ENCODE data around the gene SH2D2A. TPM values are rescaled to one million over a fixed set of nuclear protein-coding genes. Genes with fewer than 3 reads are reported as not detected.

The SH2D2A gene
- total and polyA plus RNA-seq, 2 of the 4 experiments (the other 2 are of a cell fraction), result not detected

DNA sequence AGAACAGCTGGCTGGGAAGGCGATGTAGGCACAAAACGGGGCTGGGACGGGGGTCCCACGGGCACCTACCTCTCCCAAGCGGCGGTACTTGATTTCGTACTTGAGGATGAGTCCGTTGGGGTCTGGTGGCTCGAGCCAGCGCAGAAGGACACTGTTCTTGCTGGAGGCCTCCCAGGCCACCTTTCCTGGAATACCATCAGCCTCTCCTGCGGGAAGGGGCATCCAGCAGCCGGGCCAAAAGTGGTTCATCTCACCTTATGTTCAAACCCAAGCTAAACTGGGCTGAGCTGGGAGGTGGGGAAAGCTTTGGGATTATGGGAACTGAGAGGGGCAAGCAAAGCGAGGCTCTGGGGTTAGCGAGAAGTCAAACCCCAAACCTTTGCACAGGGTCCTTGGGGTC lies 28.0 kb upstream of the SH2D2A start:
- no peaks in the 10 kb centered on the region for H3K36me3 ChIP-seq (ENCODE audit: control insufficient read depth, insufficient read depth, low read length)
- H3K27me3 ChIP-seq (ENCODE audit: control insufficient read depth, insufficient read depth, low read length), result peaks cover 92% of the 10 kb centered on the region
- H3K4me2 ChIP-seq (ENCODE audit: low read depth, low read length), result no peak overlapping the region
- H4K8ac ChIP-seq (ENCODE audit: low read depth in 2 of 2, low read length in 2 of 2), result no peak overlapping the region
- CTCF ChIA-PET, result interaction anchor here (1.0 kb wide), 1 partner anchor 28 kb away, joined by 3 read pairs; no protein-coding TSS in a partner anchor
- H4K5ac ChIP-seq (ENCODE audit: low read depth, low read length), result no peak overlapping the region
- H2AK5ac ChIP-seq (ENCODE audit: low read depth, low read length), result no peak overlapping the region
- no peak overlapping the region for H4K91ac ChIP-seq (ENCODE audit: insufficient read depth, low read depth, low read length)
- ATAC-seq (ENCODE audit: low read depth), result no peak
- intact Hi-C loops (cut with micrococcal nuclease), result no loop called here
- no peak overlapping the region for H3K56ac ChIP-seq (ENCODE audit: extremely low read depth, insufficient read depth, low read length)
- no peak overlapping the region for H2AK9ac ChIP-seq (replicated peaks; ENCODE audit: low read depth, low read length, poor library complexity)
- no peak overlapping the region for H3K14ac ChIP-seq (replicated peaks; ENCODE audit: low read depth, low read length)
- no peak overlapping the region for H2BK120ac ChIP-seq (ENCODE audit: low read depth, low read length)
- no peak overlapping the region for H3K4ac ChIP-seq (ENCODE audit: low read depth, low read length)
- no peak overlapping the region for H2BK5ac ChIP-seq (ENCODE audit: low read depth, low read length, poor library complexity, severe bottlenecking)
- no peaks in the 10 kb centered on the region; the same call in 1 of the 2 replicates for H3K4me1 ChIP-seq (ENCODE audit: control insufficient read depth, insufficient read depth, low read length)
- in situ Hi-C loops (cut with MboI; ENCODE audit: low sequenced_read_pairs), result no loop called here
- DNase-seq, result no peak
- no peak overlapping the region for H2AFZ ChIP-seq (replicated peaks; ENCODE audit: low read length, poor library complexity)
- TF ChIP-seq SMC3 (IDR thresholded peaks at IDR 0.05; ENCODE audit: low read depth, low read length), result no peak
- TF ChIP-seq MAZ (IDR thresholded peaks at IDR 0.05; ENCODE audit: borderline replicate concordance, low read depth, low read length), result no peak
- TF ChIP-seq RFX5 (IDR thresholded peaks at IDR 0.05; ENCODE audit: low read depth, low read length), result no peak
- TF ChIP-seq, protein P1, sequence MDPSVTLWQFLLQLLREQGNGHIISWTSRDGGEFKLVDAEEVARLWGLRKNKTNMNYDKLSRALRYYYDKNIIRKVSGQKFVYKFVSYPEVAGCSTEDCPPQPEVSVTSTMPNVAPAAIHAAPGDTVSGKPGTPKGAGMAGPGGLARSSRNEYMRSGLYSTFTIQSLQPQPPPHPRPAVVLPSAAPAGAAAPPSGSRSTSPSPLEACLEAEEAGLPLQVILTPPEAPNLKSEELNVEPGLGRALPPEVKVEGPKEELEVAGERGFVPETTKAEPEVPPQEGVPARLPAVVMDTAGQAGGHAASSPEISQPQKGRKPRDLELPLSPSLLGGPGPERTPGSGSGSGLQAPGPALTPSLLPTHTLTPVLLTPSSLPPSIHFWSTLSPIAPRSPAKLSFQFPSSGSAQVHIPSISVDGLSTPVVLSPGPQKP (IDR thresholded peaks at IDR 0.05; ENCODE audit: borderline replicate concordance, low read depth, low read length), result no peak
- no peak for TF ChIP-seq MAFK (IDR thresholded peaks at IDR 0.05; ENCODE audit: low read depth, low read length)
- TF ChIP-seq RAD21 (IDR thresholded peaks at IDR 0.05; ENCODE audit: low read length), result no peak
- no peak for TF ChIP-seq BHLHE40 (IDR thresholded peaks at IDR 0.05; ENCODE audit: low read depth, low read length)
- TF ChIP-seq, protein P2, sequence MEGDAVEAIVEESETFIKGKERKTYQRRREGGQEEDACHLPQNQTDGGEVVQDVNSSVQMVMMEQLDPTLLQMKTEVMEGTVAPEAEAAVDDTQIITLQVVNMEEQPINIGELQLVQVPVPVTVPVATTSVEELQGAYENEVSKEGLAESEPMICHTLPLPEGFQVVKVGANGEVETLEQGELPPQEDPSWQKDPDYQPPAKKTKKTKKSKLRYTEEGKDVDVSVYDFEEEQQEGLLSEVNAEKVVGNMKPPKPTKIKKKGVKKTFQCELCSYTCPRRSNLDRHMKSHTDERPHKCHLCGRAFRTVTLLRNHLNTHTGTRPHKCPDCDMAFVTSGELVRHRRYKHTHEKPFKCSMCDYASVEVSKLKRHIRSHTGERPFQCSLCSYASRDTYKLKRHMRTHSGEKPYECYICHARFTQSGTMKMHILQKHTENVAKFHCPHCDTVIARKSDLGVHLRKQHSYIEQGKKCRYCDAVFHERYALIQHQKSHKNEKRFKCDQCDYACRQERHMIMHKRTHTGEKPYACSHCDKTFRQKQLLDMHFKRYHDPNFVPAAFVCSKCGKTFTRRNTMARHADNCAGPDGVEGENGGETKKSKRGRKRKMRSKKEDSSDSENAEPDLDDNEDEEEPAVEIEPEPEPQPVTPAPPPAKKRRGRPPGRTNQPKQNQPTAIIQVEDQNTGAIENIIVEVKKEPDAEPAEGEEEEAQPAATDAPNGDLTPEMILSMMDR (conservative IDR thresholded peaks at IDR 0.05; ENCODE audit: low read depth, low read length), result no peak
- no peak for TF ChIP-seq MXI1 (IDR thresholded peaks at IDR 0.05; ENCODE audit: borderline replicate concordance, low read depth, low read length)
- TF ChIP-seq, protein P3, sequence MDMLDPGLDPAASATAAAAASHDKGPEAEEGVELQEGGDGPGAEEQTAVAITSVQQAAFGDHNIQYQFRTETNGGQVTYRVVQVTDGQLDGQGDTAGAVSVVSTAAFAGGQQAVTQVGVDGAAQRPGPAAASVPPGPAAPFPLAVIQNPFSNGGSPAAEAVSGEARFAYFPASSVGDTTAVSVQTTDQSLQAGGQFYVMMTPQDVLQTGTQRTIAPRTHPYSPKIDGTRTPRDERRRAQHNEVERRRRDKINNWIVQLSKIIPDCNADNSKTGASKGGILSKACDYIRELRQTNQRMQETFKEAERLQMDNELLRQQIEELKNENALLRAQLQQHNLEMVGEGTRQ (IDR thresholded peaks at IDR 0.05; ENCODE audit: low read depth, low read length), result no peak
- no peak for TF ChIP-seq POLR2A (IDR thresholded peaks at IDR 0.05; ENCODE audit: low read depth, low read length)
- no peak for TF ChIP-seq CEBPB (IDR thresholded peaks at IDR 0.05; ENCODE audit: low read depth, low read length)
- no peak for TF ChIP-seq CHD1 (IDR thresholded peaks at IDR 0.05; ENCODE audit: low read depth, low read length)
- no peak for TF ChIP-seq NFE2L2 (IDR thresholded peaks at IDR 0.05; ENCODE audit: low read depth, low read length)
- no peak for TF ChIP-seq RCOR1 (IDR thresholded peaks at IDR 0.05; ENCODE audit: insufficient replicate concordance, low read length)
- H3K9ac ChIP-seq (ENCODE audit: low read depth, low read length), result no peak overlapping the region
- no peak overlapping the region for H3K27ac ChIP-seq (ENCODE audit: insufficient read depth, low read length)
- no peaks in the 10 kb centered on the region for H3K9me1 ChIP-seq (ENCODE audit: insufficient read depth, low read length)
- POLR2A ChIA-PET (ENCODE audit: unreplicated experiment), result no interaction called here
- no peaks in the 10 kb centered on the region; the same call in 1 of the 2 replicates for H4K20me1 ChIP-seq (ENCODE audit: insufficient read depth, low read length)
- H2BK15ac ChIP-seq (ENCODE audit: low read depth, low read length), result no peak overlapping the region
- H2BK20ac ChIP-seq (ENCODE audit: low read depth, low read length), result no peak overlapping the region
- BruUV-seq (replicated peaks), result no TSS peak
- H3K9me3 ChIP-seq (ENCODE audit: control insufficient read depth, insufficient read depth, low read length), result no peaks in the 10 kb centered on the region; the same call in 1 of the 2 replicates
- WGBS, 2 experiments (ENCODE audit: extremely low coverage in 2 of 2, insufficient read length in 1 of 2), result 35% methylated on average over 2 of the region's 14 CpGs; no CpG with 5 or more reads in 1 of the 2 experiments
- H3K79me1 ChIP-seq (ENCODE audit: low read depth in 1 of 2, low read length in 2 of 2), result no peaks in the 10 kb centered on the region
- no peak overlapping the region for H3K18ac ChIP-seq (ENCODE audit: low read depth, low read length)
- dilution Hi-C loops (cut with HindIII; ENCODE audit: low sequenced_read_pairs, unreplicated experiment), result no loop called here
- no peak overlapping the region; the same call in 1 of the 2 replicates for H3K23ac ChIP-seq (ENCODE audit: low read depth, low read length)
- H3K4me3 ChIP-seq (ENCODE audit: insufficient read depth, low read depth, low read length), result no peak overlapping the region
